Stimulated activated CD4-positive, alpha-beta T cell treated with anti-CD3 and anti-CD28 coated beads, Interleukin-15, amount 100 ng/mL, for 48 hours (primary cell): ENCODE results near the gene RAB7A.
"Not testable (repeated sequence)": the region's sequence is repeated elsewhere in the genome, so short reads cannot be mapped to it uniquely, and the experiment has no call there.

Experiments
- DNase-seq, 2 donors: peaks; one replicate each; pipeline ENCODE4 v3.0.0-alpha.2; 2020; ENCODE audit warnings: low read depth in 2 of 2

Gene RAB7A

GRCh38 chr3:128815318-128816064 is 89.5 kb downstream of the RAB7A start:
- DNase-seq, result no peak

GRCh38 chr3:128818186-128818787 is 92.3 kb downstream of the RAB7A start:
- no peak for DNase-seq

DNA sequence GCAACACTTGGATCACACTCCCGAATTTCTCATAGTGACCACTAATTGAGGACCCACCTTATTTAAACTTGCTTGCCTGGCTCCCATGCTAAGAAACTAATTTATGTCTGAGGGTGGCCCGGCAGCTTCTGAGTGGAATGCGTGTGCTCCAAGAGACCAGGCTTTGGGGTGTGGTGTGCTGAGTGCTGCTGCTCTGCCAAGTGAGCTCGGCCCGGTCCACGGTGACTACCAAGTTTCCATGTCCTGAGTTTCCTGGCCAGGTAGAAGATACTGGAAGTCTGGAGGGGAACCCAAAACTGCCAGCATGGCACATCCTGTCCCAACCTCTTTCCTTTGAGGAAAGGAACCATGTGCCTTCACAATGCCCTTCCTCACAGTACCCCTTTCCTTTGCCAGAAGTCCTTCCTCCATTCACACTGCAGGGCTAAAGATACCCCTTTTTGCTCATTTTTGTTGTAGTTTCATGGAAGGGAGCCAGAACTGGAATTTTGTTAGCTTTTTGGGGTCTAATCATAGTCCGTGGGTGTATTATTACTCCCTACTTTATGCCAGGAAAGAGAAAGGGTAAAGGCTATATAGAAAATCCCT is 94.4 kb downstream of the RAB7A start:
- DNase-seq, result no peak

GRCh38 chr3:128823008-128823407 is 97.0 kb downstream of the RAB7A start:
- no peak for DNase-seq

DNA sequence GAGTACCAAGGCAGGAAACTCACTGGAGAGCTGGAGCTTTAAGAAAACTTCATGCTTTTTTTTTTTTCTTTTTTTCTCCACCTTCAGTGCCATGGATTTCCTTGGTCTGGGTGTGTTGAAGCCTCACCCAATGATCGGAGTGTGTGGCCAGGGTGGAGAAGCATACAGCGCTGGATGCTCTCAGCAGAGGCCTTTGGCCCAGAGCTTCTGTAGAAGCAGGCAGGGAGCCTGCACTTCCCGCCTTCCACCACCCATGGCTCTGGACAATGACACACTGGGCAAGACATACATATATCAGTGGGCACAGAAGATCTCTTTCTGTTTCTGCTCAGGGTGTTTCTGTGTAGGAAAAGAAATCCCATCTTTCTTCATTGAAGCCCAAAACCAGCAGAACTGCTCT is 97.6 kb downstream of the RAB7A start:
- DNase-seq, result no peak

- DNase-seq, result no peak
Observed at GRCh38 chr3:128824132-128824850, 98.3 kb downstream of the RAB7A start.

- DNase-seq, result no peak
Observed at GRCh38 chr3:128825117-128825725, 99.2 kb downstream of the RAB7A start.

- not testable (repeated sequence) for DNase-seq
Observed at GRCh38 chr3:128829087-128829486, 103.1 kb downstream of the RAB7A start.

DNA sequence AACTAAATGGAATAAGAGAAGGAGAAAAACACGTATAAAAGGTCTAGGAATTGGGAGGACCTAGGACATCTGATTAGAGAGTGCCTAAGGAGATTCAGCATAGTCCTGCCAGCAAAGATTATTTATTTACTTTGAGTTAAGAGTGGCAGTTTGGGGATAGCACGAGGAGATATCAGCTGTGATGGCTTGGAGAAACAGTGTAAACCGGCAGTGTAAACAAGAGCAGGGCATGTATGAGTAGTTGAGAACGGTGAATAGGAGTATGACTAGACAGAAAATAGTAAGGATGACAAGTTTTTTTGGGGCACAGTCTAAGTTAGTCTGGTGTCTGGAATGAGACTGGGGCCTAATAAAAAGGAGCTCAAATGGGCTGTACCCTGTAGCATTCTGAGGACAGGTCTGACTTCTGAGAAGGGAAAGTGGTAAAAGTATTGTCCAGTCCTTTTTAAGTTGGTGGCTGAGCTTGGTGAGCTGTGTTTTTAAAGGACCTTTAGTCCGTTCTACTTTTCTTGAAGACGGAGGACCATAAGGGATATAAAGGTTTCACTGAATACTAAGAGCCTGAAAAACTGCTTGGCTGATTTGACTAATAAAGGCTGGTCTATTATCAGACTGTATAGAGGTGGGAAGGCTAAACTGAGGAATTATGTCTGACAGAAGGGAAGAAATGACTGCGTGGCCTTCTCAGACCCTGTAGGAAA is 104.1 kb downstream of the RAB7A start:
- not testable (repeated sequence) for DNase-seq

GRCh38 chr3:128830762-128831161 is 104.8 kb downstream of the RAB7A start:
- DNase-seq, result not testable (repeated sequence)

- DNase-seq, result not testable (repeated sequence)
Observed at GRCh38 chr3:128832979-128833378, 107.0 kb downstream of the RAB7A start.

GRCh38 chr3:128835096-128835495 is 109.1 kb downstream of the RAB7A start:
- no peak for DNase-seq

GRCh38 chr3:128841926-128842920 is 116.2 kb downstream of the RAB7A start:
- no peak for DNase-seq

DNA sequence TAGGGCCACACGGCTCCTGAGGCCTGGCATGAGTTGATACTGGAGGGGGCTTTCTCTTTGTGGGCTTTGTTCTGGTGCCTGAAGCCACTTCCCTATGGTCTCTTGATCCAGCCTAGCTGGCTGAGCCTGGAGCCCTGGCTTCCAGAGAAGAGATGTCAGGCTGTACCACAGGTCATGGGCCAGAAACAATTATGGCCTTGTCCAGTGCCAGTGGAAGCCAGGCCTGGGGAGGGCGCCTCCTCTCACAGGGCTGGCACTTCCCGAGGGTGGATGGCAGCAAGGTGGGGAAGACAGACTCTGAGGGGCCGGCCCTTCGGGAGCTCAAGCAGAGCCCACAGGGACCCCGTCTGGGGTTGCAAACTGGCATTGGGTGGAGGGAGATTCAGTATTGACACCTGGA is 118.5 kb downstream of the RAB7A start:
- no peak for DNase-seq

GRCh38 chr3:128845119-128845777 is 119.3 kb downstream of the RAB7A start:
- no peak for DNase-seq

DNA sequence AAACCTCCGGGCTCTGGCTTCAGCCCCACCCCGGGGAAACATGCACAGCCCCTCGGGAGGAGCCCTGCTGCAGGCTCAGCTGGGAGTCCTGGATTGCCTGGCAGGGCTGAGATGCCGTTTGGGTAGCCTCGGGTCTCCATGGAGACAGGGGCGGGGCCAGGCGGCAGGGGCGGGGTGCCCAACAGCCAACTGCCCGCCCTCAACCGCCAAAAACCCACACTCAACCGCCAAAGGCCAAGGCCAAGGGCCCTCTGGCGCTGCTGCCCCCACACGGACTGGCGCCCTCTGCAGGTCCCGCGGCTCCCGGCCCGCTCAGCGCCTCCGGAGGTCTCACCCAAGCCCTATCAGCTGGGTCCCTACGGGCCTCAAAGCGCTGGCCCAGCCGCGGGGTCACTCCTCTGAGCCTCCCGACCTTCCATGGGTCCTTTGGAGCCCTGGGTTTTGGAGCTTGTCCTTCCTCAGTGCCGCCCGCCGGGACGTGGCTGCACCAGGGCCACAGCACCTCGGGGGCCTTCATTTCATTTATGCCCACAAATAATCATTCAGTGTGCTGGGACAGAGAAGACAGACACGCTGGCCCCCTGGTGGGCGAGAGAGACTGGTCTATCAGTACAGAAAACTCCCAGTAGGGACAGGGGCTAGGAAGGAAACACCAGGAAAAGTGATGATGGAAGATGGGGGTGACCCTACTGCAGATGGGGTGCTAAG is 119.9 kb downstream of the RAB7A start:
- DNase-seq, result peak; percentile 73 to 88

DNA sequence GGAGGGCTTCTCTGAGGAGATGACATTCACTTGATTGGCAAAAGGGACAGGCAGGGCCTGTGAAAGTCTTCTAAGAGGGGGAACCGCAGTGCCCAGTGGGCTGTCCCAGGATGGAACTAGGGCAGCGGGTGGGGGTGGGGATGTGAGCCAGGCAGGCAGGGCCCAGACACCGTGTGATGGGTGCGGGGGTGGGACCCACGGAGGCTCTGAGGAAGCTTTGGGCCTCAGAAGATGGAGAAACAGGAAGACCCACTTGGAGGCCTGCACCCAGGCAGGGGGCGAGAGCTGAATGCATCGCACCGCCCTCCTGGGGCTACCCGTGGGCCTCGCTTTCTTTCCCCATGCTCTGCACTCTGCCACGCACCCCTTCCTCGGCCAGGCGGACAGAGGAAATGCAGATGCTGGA is 120.5 kb downstream of the RAB7A start:
- peak in 1 of 2 donors; percentile 24 for DNase-seq

- no peak for DNase-seq
Observed at GRCh38 chr3:128847666-128848370, 121.8 kb downstream of the RAB7A start.
